Thymus (tissue), 11 donors: Measurements from ENCODE around the gene SHROOM3. TPM values are rescaled to one million over a fixed set of nuclear protein-coding genes. Genes with fewer than 3 reads are reported as not detected.

Source experiments
- DNase-seq, 9 donors: peaks; one replicate each; pipeline ENCODE4 v3.0.0-alpha.2; 2013; ENCODE audit warnings: low spot score in 9 of 9, low read depth in 6 of 9, missing footprints in 1 of 9
- H3K27ac ChIP-seq, 2 donors: one replicate each; pipeline ENCODE4 v1.5.1; 2013; ENCODE audit warnings: control low read depth in 1 of 2, low read depth in 1 of 2, low read length in 1 of 2, mild to moderate bottlenecking in 1 of 2, moderate library complexity in 1 of 2
- H3K27me3 ChIP-seq, 2 donors: one replicate each; pipeline ENCODE4 v1.5.1; 2013; ENCODE audit warnings: low read length in 1 of 2; ENCODE audit not compliant: control insufficient read depth in 2 of 2, insufficient read depth in 1 of 2
- H3K36me3 ChIP-seq, 2 donors: one replicate each; pipeline ENCODE4 v1.5.1; 2013; ENCODE audit warnings: low read length in 1 of 2, mild to moderate bottlenecking in 1 of 2, moderate library complexity in 1 of 2; ENCODE audit not compliant: control insufficient read depth in 2 of 2, insufficient read depth in 2 of 2
- H3K4me1 ChIP-seq, 2 donors: one replicate each; pipeline ENCODE4 v1.5.1; 2013; ENCODE audit warnings: low read length in 2 of 2; ENCODE audit not compliant: control insufficient read depth in 2 of 2, insufficient read depth in 2 of 2
- H3K4me3 ChIP-seq, 2 donors: one replicate each; pipeline ENCODE4 v1.5.1; 2013; ENCODE audit warnings: low read length in 2 of 2, control low read depth in 1 of 2, mild to moderate bottlenecking in 1 of 2
- H3K9me3 ChIP-seq, 2 donors: one replicate each; pipeline ENCODE4 v1.5.1; 2013; ENCODE audit warnings: low read length in 1 of 2, mild to moderate bottlenecking in 1 of 2; ENCODE audit not compliant: control insufficient read depth in 2 of 2, insufficient read depth in 1 of 2
- WGBS: extraction: QIAGEN DNeasy Blood & Tissue Kit; methylation state at CpG from one replicate; pipeline ENCODE4 v1.1.7; 2013; 5-methylcytosine and 5-hydroxymethylcytosine counted together
- polyA plus RNA-seq: library from polyadenylated mRNA; stranded (reverse); fragments of 200-250 nt; gene quantifications from one replicate; pipeline ENCODE4 v1.2.3, GENCODE V29; 2013
- total RNA-seq: library from RNA; stranded (reverse); fragments of 120-200 nt; gene quantifications from one replicate; pipeline ENCODE4 v1.2.4, GENCODE V29; 2013
- donor health status: healthy.

Gene SHROOM3
- total and polyA plus RNA-seq, 2 donors: 1.2 to 1.7 TPM

DNA sequence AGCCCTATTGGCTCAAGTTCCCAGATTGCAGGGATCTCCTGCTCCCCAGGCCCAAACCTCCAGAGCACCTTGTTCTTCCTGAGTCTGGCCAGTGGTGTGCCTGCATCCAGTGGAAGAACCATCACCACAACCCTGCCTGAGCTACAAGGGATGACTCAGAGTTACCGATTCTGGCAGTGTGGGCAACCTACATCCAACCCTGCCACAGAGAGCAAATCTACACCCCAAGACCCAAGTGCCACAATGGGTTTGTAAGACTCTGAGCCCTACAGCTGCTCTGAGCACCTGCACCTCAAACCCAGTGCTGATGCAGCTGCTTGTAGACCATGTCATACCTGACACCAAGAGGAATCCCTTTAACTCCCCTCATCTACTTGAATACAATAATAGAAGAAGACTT is 352.9 kb downstream of the SHROOM3 start:
- Histone ChIP-seq H3K4me1 (no peaks in the 10 kb centered on the region), H3K27ac (no peak overlapping the region), H3K27me3 (no peaks in the 10 kb centered on the region), H3K9me3 (no peaks in the 10 kb centered on the region), H3K36me3 (no peaks in the 10 kb centered on the region), H3K4me3 (no peak overlapping the region)
- DNase-seq: no peak
- WGBS: 98% methylated on average over 1 of the region's 1 CpG

DNA sequence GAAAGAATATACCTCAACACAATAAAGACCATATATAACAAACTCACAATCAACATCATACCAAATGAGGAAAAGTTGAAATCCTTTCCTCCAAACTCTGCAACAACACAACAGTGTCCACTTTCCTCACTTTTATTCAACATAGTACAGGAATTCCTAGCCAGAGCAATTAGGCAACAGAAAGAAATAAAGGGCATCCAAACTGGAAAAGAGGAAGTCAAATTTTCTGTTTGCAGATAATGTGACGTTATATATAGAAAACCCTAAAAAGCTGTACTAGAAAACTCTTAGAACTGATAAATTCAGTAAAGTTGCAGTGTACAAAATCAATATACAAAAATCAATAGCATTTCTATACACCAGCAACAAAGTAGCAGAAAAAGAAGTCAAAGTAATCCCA is 355.3 kb downstream of the SHROOM3 start:
- no peaks in the 10 kb centered on the region for H3K4me1 ChIP-seq
- H3K27me3 ChIP-seq: no peaks in the 10 kb centered on the region
- no peak for DNase-seq
- H3K9me3 ChIP-seq: no peaks in the 10 kb centered on the region
- H3K36me3 ChIP-seq: no peaks in the 10 kb centered on the region
- H3K4me3 ChIP-seq: no peak overlapping the region
- H3K27ac ChIP-seq: no peak overlapping the region
- WGBS: 73% methylated on average over 1 of the region's 1 CpG

DNA sequence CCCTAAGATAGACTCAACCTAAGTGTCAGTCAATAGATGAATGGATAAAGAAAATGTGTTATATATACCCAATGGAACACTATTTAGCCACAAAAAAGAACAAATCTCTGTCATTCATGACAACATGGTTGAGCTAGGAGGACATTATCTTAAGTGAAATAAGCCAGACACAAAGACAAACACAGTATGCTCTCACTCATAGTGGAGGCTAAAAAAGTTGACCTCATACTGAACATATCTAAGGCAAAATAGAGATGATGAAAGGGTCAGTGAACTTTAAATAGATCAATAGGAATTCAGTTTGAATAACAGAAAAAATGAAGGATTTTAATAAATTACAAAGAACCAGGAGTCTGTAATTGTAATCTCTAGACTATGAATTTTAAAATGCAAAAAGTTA is 356.4 kb downstream of the SHROOM3 start:
- no peak overlapping the region for H3K4me3 ChIP-seq
- no peak for DNase-seq
- no peaks in the 10 kb centered on the region for H3K27me3 ChIP-seq
- H3K9me3 ChIP-seq: no peaks in the 10 kb centered on the region
- no peaks in the 10 kb centered on the region for H3K36me3 ChIP-seq
- H3K27ac ChIP-seq: no peak overlapping the region
- no peaks in the 10 kb centered on the region for H3K4me1 ChIP-seq

DNA sequence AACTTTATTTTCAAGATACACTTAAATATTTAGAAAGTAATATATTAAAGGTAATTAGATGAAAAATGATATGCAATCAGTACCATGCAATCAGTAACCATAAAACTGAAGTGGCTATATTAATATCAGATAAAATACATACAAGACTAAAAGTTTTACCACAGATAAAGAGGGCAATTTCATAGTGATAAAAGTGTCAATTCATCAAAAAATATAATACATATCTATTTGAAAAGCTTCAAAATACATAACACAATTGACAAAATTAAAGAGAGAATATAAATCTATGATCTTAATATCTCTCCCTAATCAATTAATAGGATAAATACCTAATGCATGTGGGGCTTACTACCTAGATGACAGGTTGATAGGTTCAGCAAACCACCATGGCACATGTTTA is 357.4 kb downstream of the SHROOM3 start:
- Histone ChIP-seq H3K27me3 (no peaks in the 10 kb centered on the region), H3K4me3 (no peak overlapping the region), H3K36me3 (no peaks in the 10 kb centered on the region), H3K4me1 (no peaks in the 10 kb centered on the region), H3K9me3 (no peaks in the 10 kb centered on the region), H3K27ac (no peak overlapping the region)
- no peak for DNase-seq

DNA sequence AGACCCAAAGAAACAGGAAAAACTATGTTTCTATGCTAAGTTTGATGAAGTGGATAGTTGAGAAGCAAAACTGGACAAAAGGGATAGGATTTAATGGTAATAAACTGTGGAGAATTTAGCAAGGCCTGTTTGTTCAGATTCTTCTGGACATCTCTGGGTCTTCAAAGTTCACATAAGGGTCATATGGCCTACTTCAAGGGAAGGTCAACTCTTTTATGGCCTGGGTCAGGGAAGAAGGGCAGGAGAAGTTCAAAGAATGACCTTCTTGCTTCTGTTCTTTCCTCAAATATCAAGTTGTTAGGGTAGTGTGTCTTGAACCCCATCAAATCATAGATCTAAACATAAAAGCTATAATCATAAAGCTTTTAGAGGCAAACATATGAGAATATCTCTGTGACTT is 360.2 kb downstream of the SHROOM3 start:
- Histone ChIP-seq H3K4me3 (no peak overlapping the region), H3K9me3 (no peaks in the 10 kb centered on the region), H3K4me1 (no peaks in the 10 kb centered on the region), H3K36me3 (no peaks in the 10 kb centered on the region), H3K27me3 (no peaks in the 10 kb centered on the region), H3K27ac (no peak overlapping the region)
- no peak for DNase-seq

DNA sequence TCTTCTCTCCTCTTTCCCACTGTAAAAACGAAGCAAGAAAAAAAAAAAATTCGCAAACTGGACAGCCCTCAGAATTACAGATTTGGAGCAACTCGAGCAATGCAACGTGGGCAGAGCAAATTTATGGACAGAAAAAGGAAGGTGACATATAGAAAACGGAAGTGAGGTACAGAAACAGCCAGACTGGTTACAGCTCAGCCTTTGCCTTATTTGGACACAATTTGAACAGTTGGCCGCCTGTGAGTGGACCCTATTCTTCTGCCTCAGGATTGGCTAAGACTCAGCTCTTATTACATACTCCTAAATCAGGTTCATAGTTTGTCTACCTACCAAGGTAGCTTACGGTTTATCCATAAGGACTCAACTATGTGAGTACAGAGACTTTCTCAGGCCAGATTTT is 364.1 kb downstream of the SHROOM3 start:
- Histone ChIP-seq H3K27me3 (peaks cover 0 to 19% of the 10 kb centered on the region in 2 donors), H3K4me1 (peaks cover 0 to 2% of the 10 kb centered on the region in 2 donors), H3K36me3 (no peaks in the 10 kb centered on the region), H3K9me3 (no peaks in the 10 kb centered on the region), H3K27ac (no peak overlapping the region), H3K4me3 (no peak overlapping the region)
- DNase-seq: no peak
- WGBS: 77% methylated on average over 7 of the region's 7 CpGs

DNA sequence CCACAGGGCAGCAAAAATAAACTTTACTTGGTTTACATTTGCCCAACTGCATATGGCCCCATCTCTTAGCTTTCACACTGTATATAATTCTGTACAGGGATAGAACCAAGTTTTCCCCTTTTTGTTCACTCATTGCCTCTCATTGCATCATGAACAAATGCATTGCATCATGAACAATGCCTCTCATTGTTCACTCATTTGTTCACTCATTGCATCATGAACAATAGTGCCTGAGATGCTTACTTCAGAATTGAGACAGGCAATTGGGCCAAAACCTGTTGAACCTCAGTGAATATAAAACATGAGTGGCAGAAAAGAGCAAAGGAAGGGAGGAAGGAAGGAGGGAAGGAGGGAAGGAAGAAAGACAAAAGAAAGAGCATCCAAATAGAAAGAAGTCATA is 364.7 kb downstream of the SHROOM3 start:
- no peak for DNase-seq
- Histone ChIP-seq H3K36me3 (no peaks in the 10 kb centered on the region), H3K4me3 (no peak overlapping the region), H3K27ac (no peak overlapping the region), H3K9me3 (no peaks in the 10 kb centered on the region), H3K27me3 (peaks cover 0 to 19% of the 10 kb centered on the region in 2 donors), H3K4me1 (peaks cover 0 to 2% of the 10 kb centered on the region in 2 donors)

DNA sequence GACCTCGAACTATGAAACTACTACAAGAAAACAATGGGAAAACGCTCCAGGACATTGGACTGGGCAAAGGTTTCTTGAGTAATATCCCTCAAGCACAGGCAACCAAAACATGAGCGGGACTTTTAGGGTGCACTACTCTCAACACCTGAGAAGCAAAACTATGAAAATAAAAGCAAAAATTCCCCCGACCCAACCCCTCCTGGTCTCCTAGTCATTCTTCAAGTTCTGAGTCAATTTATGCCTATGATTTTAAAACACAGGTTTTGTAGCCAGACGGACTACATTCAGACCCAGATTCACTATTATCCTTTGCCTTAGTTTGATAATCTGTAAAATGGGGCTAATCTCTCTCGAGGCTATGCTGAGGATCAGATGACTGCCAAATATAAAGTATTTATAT is 365.9 kb downstream of the SHROOM3 start:
- 95% methylated on average over 6 of the region's 6 CpGs for WGBS
- no peaks in the 10 kb centered on the region for H3K36me3 ChIP-seq
- no peak overlapping the region for H3K4me3 ChIP-seq

DNA sequence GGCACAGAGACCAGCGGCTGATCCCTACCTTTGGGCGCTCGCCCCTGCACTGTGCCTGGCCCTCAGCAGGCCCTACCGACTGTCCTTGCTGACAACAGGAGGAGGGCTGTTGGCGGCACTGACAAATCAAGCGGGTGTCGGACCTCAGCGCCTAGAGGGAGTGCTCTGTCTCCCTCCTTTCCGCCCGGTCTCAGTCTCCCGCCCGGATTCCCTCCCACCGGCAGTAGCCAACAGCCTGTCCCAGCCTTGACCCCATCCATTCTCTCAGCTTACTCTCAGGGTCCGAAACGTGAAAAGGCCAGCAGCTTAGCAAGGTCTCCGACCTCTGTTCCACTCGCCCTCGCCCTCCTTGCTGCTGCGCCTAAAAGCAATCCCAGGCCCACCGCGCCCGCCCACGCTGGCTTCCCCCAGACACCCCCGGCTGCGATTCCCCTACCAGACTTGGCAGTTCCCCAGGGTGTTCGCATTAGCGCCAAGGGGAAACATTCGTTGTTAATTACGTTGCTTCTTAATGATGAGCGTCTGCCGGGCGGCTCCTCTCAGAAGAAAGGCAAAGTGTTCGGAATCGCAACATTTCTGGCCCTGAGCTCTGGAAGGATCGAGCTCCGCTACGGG is 366.7 kb downstream of the SHROOM3 start:
- WGBS: 73% methylated on average over 37 of the region's 37 CpGs
- no peaks in the 10 kb centered on the region for H3K36me3 ChIP-seq
- H3K4me3 ChIP-seq: no peak overlapping the region
- H3K27me3 ChIP-seq: peaks cover 0 to 19% of the 10 kb centered on the region in 2 donors
- H3K27ac ChIP-seq: no peak overlapping the region
- H3K9me3 ChIP-seq: no peaks in the 10 kb centered on the region
- peaks cover 0 to 2% of the 10 kb centered on the region in 2 donors for H3K4me1 ChIP-seq
- no peak for DNase-seq

More for the DNA sequence above, 365.9 kb downstream of the SHROOM3 start:
- H3K27ac ChIP-seq: no peak overlapping the region
- peaks cover 0 to 19% of the 10 kb centered on the region in 2 donors for H3K27me3 ChIP-seq
- no peak for DNase-seq
- no peaks in the 10 kb centered on the region for H3K9me3 ChIP-seq
- H3K4me1 ChIP-seq: peaks cover 0 to 2% of the 10 kb centered on the region in 2 donors
